Hepatic stellate cell (primary cell): ENCODE data around the gene CPED1.
"Not testable (repeated sequence)": the region's sequence is repeated elsewhere in the genome, so short reads cannot be mapped to it uniquely, and the experiment has no call there.

Source experiments
- DNase-seq: peaks from one replicate; pipeline ENCODE4 v3.0.0; 2011; ENCODE audit warnings: low spot score

The CPED1 gene

GRCh38 chr7:121153411-121153810 lies 164.9 kb downstream of the CPED1 start:
- no peak for DNase-seq

- no peak for DNase-seq
Measured at GRCh38 chr7:121153995-121154394, 165.5 kb downstream of the CPED1 start.

GRCh38 chr7:121156825-121157224 lies 168.3 kb downstream of the CPED1 start:
- DNase-seq: no peak

- DNase-seq: no peak
Measured at GRCh38 chr7:121157341-121157751, 168.8 kb downstream of the CPED1 start.

GRCh38 chr7:121157885-121158590 lies 169.5 kb downstream of the CPED1 start:
- DNase-seq: no peak

GRCh38 chr7:121158665-121159064 lies 170.2 kb downstream of the CPED1 start:
- no peak for DNase-seq

- DNase-seq: no peak
Measured at GRCh38 chr7:121159553-121159952, 171.0 kb downstream of the CPED1 start.

GRCh38 chr7:121160150-121161008 lies 171.9 kb downstream of the CPED1 start:
- no peak for DNase-seq

GRCh38 chr7:121163699-121164098 lies 175.2 kb downstream of the CPED1 start:
- DNase-seq: no peak

- no peak for DNase-seq
Measured at GRCh38 chr7:121164247-121164646, 175.7 kb downstream of the CPED1 start.

GRCh38 chr7:121166916-121167315 lies 178.4 kb downstream of the CPED1 start:
- no peak for DNase-seq

- no peak for DNase-seq
Measured at GRCh38 chr7:121167971-121168370, 179.5 kb downstream of the CPED1 start.

GRCh38 chr7:121169469-121169868 lies 181.0 kb downstream of the CPED1 start:
- DNase-seq: no peak

GRCh38 chr7:121172484-121172883 lies 184.0 kb downstream of the CPED1 start:
- DNase-seq: no peak

- DNase-seq: no peak
Measured at GRCh38 chr7:121175826-121176225, 187.3 kb downstream of the CPED1 start.

GRCh38 chr7:121178452-121178851 lies 189.9 kb downstream of the CPED1 start:
- no peak for DNase-seq

- no peak for DNase-seq
Measured at GRCh38 chr7:121178869-121179497, 190.5 kb downstream of the CPED1 start.

- no peak for DNase-seq
Measured at GRCh38 chr7:121180436-121181063, 192.0 kb downstream of the CPED1 start.

GRCh38 chr7:121181357-121181756 lies 192.8 kb downstream of the CPED1 start:
- DNase-seq: no peak

GRCh38 chr7:121182281-121182680 lies 193.8 kb downstream of the CPED1 start:
- no peak for DNase-seq

- DNase-seq: no peak
Measured at GRCh38 chr7:121182902-121183301, 194.4 kb downstream of the CPED1 start.

- not testable (repeated sequence) for DNase-seq
Measured at GRCh38 chr7:121183883-121184282, 195.4 kb downstream of the CPED1 start.
